HG03060 (cell line): ENCODE data around the gene NALCN.
A peak's percentile ranks its signal among the peaks of the same experiment; 100 is the strongest.

ENCODE experiments used
- ATAC-seq: cut with Tn5 transposase; IDR thresholded peaks from one replicate; pipeline ENCODE4 v1.9.1; 2021; ENCODE audit warnings: low read depth, moderate number of reproducible peaks; ENCODE audit not compliant: unreplicated experiment

NALCN gene

DNA sequence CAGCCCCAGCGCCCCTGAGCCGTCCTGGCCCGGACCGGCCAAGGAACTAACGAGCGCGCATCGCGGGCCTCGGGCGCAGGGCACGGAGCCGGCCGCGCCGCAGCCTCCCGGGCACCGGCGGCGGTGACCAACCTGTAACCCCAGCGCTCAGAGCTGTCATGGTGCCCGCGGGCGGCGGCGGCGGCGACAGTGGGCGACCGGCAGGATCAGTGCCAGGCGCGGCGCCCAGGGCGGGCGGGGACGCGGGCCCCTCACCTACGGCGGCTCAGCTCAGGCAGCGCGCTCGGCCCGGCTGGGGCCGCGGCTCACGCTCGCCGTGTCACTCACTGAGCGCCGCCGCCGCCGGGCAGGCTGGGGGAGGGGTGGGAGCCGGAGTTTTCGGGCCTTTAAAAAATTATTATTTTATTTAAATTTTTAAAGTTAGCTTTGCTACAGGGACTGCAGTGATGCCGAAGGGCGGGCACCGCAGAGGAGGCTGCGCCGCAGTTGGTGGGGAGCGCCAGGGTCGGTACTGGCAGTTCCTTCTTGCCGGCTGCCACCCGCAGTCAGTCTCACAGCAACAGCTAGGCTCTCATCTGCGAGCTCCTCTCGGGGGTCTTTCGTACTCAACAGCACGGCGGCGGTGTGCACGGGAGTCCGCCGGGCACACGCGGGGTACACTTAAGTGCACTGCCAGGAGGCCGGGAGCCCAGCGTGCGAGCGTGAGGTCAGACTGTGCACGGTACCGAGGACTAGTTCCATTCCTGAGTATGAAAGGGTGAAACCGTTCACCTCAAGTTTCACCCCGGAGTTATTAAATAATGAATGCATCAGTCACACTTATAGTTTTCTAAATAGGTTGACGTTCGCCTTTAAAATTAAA is at the start of gene NALCN:
Gene NALCN (minus strand): TSS at position 328 of the 862 bp plus-strand sequence. CDS start 17,382 bp downstream, outside the sequence.
- no peak for ATAC-seq

DNA sequence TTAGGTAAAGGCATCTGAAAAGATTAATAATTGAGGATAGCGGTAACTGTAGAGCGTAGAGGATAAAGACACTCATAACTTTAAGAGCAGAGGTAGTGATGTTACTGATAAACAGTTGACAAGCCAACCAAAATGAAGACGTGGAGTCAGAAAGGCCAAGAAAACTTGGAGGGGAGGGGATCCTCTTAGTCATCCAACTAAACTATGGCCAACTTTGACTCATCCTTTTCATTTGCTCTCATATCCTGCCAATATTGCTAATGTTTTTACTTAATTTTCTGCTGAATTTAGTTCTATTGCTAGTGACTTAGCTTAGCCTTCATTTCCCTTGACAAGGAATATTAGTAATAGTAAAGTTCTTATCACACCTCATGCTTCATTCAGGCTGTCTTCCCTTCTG is 49.6 kb upstream of the NALCN start:
- ATAC-seq: no peak

DNA sequence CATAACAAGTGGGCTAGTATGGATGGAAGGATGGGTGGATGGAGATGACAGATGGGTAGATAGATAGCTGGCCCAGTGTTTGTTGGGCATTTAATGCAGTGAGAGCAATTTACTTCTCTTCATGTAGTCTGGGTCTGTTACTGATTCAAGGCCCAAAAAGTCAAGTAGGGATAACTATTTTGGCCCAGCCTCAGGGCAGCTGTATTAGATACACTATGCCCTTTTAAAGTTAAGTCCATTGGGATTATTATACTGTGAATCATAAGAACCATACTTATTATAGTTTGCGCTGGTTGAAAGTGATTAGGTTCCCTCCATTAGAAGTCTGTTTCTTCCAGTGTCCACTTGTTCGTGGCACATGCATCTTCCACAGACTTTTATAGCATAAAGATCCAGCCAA is 40.9 kb upstream of the NALCN start:
- no peak for ATAC-seq

DNA sequence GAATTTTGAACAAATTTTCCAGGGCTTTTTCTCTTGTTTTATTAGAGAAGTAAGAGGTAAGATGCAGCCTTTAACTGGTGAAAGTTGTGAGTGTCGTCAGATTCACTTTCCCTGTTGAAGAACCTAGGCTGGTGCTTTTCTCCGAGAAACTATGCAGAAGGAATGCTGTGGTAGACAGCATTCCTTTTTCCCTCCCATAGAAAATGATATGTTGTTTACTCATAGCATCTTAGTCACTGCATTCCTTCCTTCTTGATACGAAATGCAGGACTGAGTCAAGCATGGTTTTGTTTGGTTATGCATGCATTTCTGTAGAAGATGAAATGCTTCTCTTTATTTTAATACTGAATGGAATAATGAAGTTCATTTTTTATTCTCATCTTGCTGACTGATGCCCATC is 39.6 kb upstream of the NALCN start:
- no peak for ATAC-seq

DNA sequence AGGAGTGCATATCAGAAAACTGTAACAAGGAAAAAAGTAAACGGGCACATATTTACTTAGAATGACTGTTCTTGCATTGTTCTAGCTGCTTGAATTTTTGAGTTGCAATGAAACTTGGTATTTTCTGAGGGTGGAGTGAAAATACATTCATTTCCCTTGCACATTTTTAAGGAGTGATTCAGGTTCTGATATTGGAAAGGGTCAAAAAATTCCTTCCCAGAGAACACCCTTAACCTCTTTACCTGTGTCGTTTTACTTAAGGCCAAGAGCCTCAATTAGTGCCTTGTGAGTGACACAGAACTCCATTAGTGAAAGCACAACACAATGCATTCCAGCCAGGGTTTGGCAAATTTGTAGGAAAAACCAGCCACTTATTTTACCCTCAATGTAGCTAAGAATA is 38.5 kb upstream of the NALCN start:
- no peak for ATAC-seq

DNA sequence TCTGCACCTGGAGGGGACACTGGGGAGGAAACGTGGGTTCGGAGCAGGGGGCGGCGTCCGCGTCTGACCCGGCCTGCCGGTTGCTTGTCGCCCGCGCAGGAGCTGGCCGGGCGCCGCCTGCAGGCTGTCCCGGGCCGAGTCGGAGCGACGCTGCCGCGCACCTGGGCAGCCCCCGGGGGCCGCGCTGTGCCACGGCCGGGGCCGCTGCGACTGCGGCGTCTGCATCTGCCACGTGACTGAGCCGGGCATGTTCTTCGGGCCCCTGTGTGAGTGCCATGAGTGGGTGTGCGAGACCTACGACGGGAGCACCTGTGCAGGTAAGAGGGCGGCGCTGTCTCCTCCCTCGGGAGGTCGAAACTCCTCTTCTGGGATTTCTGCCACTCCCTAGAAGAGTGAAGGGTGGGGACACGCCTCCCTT is 37.5 kb upstream of the NALCN start:
- no peak for ATAC-seq

DNA sequence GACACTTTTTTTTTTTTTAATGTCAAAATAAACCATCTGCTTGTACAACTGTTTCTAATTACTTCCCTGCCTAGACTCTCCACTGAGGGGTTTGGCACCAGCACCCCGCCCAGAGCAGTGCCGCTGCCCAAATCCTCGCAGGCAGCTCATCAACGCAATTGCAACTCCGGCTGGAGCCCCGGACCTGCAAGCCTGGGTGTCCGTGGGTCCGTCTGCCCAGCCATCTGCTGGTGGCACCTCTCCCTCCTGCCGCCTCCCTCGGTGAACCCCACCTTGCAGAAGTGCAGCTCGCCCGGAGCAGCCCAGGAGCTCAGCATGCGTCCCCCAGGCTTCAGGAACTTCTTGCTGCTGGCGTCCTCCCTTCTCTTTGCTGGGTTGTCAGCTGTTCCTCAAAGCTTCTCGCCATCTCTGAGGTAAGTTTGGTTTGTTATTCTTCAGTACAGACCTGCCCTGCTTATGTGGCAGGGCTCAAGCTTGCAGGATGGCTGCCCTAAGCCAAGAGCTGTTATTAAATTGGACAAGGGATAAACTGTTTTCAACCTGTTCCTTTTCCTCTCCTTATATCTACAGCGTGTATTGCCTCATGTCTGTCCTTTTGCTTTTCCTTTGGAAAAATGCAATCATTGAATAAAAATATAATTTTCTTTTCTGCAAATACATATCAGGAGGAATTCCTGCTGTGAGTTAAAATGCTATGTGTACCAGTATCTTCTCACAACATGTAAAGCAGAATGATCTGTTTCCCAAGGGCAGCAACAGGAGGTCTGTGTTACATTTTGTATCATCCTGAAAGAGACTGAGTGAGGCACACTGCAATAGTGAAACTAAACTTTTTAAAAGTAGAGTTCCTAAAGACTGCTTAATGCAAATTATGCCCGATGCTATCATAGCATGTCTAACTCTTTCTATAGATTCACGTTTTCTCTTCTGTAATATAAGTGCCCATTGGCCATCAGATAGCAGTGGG is 36.5 kb upstream of the NALCN start, which contains the start of gene ITGBL1:
Gene ITGBL1 (plus strand): TSS at position 157 of the 967 bp plus-strand sequence. CDS start 159 bp downstream, at position 316.
- peak; percentile 92 for ATAC-seq

DNA sequence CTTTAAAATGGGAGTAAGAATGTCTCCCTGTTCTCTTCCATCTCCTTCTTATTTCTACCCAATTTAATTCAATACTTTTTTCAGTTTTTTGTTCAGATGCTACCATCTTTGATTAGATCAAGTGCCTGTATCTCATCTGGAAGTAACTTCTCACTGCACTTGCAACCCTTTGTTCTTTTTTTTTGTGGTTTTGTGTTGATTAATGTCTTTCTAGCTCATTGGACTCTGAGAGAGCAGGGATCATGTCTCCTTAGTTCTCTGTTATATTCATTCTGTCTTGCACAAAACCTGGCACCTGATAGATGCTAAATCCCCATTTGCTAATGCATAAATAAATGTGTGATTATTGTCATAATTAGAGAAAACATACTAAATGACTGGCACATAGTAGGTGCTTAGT is 35.3 kb upstream of the NALCN start:
- no peak for ATAC-seq

DNA sequence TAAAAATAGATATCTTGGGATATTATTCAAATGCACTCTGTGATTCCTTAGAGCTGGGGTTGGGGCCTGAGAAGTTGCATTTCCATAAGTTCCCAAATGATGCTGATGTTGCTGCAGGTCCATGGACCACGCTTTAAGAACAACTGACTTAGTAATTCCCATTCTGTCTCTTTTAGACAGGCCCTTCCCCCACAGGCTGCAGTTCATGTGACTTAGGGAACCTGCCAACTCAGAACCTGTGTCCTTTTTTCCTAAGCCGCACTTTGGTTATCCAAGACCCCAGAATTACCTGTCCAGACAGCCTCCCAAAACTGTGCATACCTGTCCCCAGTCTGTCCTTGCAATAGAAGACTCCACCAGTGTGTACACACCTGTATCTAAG is 34.4 kb upstream of the NALCN start:
- no peak for ATAC-seq

DNA sequence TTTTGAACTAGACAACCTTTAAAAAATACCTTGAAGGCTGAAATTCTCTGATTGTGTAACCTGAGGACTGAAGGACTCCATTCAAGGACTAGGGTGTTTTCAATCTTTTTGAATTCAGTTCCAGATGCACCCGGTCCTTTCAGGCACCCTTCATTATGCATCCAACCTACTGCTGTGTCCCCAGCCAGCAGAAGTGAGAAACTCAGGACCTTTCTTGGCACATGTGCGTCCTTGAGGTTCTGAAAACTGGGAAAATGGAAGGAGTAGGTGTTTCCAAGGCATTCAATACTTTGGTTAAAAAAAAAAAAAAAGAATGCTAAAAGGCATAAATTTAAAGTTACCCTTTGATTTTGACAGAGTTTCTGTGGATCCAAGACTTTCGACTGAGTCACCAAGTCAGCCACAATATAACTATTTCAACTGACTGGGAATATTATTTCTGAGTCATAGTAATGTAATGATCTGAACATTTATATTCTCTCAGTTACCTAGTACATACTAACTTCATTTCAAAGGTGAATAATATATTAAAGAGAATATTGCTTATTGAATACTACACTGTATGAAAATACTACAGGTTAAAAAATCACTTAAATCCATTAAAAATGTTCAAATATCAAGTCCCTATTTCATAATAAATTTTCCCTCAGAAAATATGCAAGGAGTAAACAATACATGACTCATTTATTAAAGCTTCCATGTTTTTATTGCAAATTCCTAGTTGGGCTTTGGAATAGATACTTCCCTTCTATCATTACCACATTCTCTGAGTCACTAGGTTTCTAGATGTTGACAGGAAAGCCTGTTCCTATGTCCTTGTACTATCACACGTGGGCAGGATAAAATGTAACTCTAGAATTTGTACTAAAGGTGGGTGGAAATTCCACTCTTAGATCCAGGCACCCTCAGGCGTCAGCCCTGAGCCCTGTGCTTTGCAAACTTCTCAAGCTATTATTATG is 33.8 kb upstream of the NALCN start:
- no peak for ATAC-seq

DNA sequence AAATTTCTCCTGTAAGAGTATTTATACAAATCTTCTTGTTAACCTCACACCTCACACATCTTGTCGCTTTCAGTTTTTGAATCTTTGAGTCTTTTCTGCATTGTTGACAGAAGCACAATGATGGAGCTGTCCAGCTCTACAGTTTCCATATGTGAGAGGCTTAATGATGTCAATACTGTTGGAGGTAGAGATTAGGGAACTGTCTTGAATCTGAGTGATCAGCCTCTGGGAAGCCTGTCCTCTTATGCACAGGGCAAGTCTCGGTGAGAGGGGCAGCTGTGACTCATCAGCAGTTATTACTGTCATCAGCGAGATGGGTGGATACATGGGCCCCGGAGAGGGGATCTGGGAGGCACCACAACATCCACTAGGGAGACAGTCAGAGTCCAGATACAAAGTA is 31.5 kb upstream of the NALCN start:
- ATAC-seq: no peak

DNA sequence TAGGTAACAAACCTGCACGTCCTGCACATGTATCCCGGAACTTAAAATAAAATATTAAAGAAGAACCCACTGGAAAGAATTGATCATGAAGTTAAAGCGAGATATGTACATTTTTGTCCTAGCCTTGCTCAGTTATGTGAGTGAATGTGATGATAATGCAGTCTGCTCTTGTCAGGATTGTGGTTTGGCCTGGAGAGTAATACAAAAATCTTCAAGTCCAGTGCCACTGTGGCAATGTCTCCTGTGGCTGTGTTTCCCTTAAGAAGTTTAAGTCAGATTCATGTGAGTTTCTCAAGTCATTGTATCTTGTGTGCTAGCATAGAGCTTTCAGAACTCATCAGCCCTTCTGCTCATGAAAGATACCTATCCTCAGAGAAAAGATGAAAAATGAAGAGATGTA is 18.2 kb upstream of the NALCN start:
- no peak for ATAC-seq

DNA sequence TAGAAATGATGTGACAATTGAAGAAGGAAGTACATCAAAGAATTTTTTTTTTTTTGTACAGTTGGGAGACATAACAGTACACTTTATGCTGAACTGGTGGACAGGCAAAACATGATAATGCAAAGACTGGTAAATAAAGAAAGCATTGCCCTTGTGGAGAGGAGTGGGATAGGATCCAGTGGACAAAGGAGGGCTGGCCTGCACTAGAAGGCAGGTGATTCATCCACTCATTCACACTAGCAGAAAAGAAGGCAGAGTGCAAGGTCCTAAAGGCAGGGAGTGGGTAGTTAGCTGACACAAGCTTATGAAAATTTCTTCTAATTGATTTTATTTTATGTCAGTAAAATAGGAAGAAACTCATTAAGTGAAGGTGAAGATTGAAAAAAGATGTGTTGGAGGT is 17.6 kb upstream of the NALCN start:
- ATAC-seq: no peak

DNA sequence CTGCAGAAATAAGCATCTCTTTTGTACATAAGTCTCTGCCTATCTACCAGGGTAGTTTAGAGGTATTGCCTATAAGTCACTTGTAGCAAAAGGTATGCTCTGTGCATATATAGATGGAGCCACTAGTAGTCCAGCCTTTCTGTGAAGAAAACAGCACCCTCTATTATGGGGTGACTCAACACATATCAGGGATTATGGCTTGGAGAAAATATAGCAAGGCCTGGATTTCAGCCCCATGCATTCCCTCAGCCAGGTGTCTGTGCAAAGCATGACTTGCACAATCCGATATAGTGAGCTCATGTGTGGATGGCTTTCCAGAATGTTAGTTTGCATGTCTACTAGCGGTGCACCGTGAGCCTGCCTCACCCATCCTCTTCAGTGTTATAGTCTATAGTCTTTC is 13.4 kb upstream of the NALCN start:
- ATAC-seq: no peak

DNA sequence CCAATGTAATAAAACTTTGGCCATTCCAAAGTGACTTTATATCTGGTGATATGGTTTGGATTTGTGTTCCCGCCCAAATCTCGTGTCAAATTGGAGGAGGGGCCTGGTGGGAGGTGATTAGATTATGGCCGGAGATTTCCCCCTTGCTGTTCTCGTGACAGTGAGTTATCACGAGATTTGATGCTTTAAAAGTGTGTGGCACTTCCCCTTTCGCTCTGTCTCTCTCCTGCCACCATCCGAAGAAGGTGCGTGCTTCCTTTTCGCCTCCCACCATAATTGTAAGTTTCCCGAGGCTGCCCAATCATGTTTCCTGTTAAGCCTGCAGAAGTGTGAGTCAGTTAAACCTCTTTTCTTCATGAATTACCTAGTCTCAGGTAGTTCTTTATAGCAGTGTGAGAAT is 9.3 kb upstream of the NALCN start:
- ATAC-seq: no peak

DNA sequence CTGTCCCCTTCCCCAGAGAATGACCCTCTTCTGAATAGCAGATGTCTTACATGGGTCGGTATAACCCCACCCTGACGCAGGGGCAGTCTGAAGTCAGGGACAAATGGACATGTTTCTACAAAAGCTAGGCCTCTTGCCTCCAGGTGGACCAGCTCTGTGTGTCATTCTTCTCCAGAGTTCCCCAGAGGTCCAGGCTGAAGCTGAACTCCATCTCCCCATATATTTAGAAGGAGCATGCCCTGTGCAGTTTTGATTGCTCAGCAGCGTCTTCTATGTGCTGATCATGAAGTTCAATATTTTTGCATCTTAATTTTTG is 8.8 kb upstream of the NALCN start:
- no peak for ATAC-seq

DNA sequence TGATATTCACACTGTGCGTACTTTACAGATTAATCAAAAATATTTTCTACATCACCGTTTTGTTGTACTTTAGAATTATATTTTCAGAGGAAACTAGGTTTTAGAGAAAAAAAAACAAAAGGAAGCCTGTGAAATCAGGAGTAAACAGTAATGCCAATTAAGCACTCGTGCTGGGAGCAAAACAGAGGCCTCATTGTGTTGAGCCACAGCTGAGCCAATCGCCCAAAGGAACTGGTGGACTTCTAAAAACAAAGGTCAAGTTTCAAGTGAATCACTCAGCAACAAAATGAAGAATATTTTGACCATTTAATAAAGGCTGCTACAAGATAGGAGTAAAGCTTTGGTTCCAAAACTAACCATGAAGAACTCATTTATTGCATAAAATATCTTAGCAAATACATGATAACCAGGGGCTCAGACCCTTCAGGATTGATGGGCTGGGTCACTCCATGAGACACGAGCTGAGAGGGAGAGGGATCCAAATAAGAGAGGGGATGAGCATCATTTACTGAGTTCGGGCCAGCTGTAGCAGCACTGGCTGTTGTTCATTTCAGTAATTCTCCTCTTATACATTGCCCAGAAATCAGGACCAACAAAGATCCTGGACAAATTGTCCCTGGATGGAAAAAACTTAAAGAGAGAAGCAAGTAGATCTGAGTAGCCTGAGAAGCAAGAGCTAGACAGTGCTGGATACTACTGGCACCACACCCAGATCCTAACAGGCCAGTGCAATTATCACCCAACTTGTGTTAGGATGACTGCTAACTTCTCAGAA is 8.3 kb upstream of the NALCN start:
- ATAC-seq: no peak

DNA sequence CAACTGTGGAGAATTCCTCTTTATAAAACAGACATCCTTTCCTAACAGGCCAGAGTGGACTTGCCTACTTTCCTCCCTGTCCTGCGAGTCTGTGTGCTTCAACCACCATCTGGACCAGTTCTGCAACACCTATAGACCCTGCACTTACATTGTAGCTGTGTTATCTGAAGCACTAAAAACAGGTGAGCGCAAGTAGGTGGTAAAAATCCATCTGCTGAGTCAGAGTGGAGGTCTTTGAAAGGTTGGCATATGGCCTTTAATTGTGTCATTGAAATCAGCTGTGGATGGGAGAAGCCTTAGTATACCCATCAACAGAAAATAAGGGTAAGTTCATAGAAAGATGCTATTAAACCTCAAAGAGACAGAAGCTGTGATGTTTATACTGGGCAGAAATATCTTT is 7.6 kb upstream of the NALCN start:
- no peak for ATAC-seq

DNA sequence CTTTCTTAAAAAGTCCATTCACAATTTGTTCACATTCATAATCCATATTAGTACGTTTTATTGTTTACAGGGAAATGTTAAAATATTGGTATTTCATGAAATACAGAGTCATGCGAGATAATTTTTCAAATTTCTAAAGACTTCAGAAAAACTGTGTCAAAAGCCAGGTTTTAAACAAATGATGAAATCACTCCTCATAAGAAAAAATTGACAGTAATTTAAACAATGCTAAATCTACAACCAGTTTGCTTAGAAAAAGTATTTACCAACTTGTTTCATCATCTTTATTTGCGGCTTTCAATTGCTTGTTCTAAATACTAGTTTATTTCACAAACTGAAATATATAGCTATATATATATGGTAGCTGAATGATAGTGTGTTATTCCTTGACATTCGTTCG is 1.2 kb upstream of the NALCN start:
- ATAC-seq: no peak

DNA sequence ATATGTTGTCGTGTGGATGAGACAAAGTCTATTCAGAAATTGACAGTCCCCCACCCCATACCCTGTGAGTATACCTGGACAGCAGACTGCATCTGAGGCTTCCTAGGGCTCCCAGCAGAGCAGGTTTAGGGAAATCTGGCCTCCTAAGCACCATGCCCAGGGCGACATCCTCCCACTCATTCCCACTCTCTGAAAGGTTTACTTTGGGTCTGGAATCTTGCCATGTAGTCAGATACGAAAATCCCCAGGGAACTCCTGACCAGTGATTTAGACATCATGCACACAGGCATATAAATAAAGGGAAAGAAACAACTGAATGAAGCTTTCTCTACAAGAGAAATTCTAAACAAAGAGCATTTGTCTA is 717 bp upstream of the NALCN start:
- no peak for ATAC-seq
